Duodenal mucosa (tissue), 2 donors: ENCODE data around the gene CCL3.

Experiments used
- H3K27ac ChIP-seq: one replicate; pipeline ENCODE4 v1.7.0; 2013; ENCODE audit warnings: low read depth, low read length
- H3K27me3 ChIP-seq, 2 donors: one replicate each; pipeline ENCODE4 v1.7.0; 2013; ENCODE audit warnings: low read length in 2 of 2, control low read depth in 1 of 2; ENCODE audit not compliant: insufficient read depth in 2 of 2, control insufficient read depth in 1 of 2
- H3K36me3 ChIP-seq, 2 donors: one replicate each; pipeline ENCODE4 v1.7.0; 2013; ENCODE audit warnings: low read length in 2 of 2, control low read depth in 1 of 2; ENCODE audit not compliant: insufficient read depth in 2 of 2, control insufficient read depth in 1 of 2
- H3K4me1 ChIP-seq, 2 donors: one replicate each; pipeline ENCODE4 v1.7.0; 2013; ENCODE audit warnings: low read length in 2 of 2, control low read depth in 1 of 2; ENCODE audit not compliant: insufficient read depth in 2 of 2, control insufficient read depth in 1 of 2
- H3K4me3 ChIP-seq, 2 donors: one replicate each; pipeline ENCODE4 v1.7.0; 2013; ENCODE audit warnings: low read length in 2 of 2, low read depth in 1 of 2
- H3K9ac ChIP-seq, 2 donors: one replicate each; pipeline ENCODE4 v1.7.0; 2013; ENCODE audit warnings: low read length in 2 of 2, low read depth in 1 of 2
- H3K9me3 ChIP-seq, 2 donors: one replicate each; pipeline ENCODE4 v1.7.0; 2013; ENCODE audit warnings: low read length in 2 of 2, control low read depth in 1 of 2; ENCODE audit not compliant: control insufficient read depth in 1 of 2

The CCL3 gene

DNA sequence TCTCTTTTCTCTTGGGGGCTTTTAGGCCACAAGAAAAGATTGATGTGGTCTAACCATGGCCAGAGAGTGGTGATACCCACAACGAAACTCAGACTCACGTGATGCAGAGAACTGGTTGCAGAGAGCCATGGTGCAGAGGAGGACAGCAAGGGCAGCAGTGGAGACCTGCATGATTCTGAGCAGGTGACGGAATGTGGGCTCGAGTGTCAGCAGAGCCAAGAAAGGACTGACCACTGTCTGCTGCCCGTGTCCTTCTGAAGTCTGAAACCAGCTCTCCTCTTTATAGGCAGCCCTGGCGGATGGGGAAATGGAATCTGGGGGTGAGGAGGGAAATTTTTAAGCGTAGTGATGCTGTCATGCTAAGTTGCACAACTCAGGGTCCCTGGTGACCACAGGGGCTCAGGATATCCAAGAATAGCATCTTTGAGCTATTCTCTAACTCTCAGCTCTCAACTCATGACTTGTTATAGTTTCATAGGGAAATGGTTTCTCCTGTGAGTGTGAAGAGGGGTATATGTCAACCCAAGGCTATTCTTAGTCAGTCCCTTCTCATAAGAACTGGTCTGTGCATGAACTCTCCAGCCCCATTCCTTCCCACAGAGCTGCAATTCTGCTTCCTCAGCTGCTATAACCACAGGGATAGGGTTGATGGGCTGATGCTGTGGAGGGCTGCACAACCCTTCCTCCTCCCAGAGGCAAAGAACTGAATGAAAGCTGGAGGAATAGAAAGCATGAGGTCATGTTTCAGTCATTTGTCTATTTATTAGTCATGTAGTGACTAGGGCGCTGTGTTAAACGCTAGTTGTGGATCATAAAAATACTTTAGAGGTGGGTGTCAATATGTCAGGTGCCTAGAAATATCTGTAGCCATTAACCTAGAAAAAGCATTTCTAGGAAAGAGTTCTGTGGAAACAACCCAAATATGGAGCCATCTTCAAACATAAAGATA lies at the start of gene CCL3:
Gene CCL3 (minus strand): TSS at position 256 of the 949 bp plus-strand sequence. CDS start 85 bp downstream, at position 171.
- Histone ChIP-seq H3K9ac (no peak within 1 kb of the TSS), H3K4me1 (peaks cover 0 to 12% of the 10 kb centered on the region in 2 donors), H3K4me3 (no peak within 1 kb of the TSS), H3K27ac (no peak within 1 kb of the TSS), H3K36me3 (no peaks in the 10 kb centered on the region), H3K27me3 (no peaks in the 10 kb centered on the region), H3K9me3 (no peaks in the 10 kb centered on the region)

GRCh38 chr17:36136439-36136838 lies 46.5 kb upstream of the CCL3 start:
- Histone ChIP-seq H3K27ac (no peak overlapping the region), H3K9ac (no peak overlapping the region), H3K4me3 (no peak overlapping the region), H3K9me3 (no peaks in the 10 kb centered on the region), H3K4me1 (peaks cover 8 to 24% of the 10 kb centered on the region in 2 donors), H3K36me3 (no peaks in the 10 kb centered on the region), H3K27me3 (no peaks in the 10 kb centered on the region)

- H3K9ac ChIP-seq: no peak overlapping the region
- H3K4me1 ChIP-seq: peaks cover 8 to 24% of the 10 kb centered on the region in 2 donors
- no peaks in the 10 kb centered on the region for H3K9me3 ChIP-seq
- no peaks in the 10 kb centered on the region for H3K36me3 ChIP-seq
- no peaks in the 10 kb centered on the region for H3K27me3 ChIP-seq
- no peak overlapping the region for H3K27ac ChIP-seq
- H3K4me3 ChIP-seq: no peak overlapping the region
Measured at GRCh38 chr17:36136036-36136435, 46.1 kb upstream of the CCL3 start.

- no peaks in the 10 kb centered on the region for H3K9me3 ChIP-seq
Measured at GRCh38 chr17:36135465-36135864, 45.5 kb upstream of the CCL3 start.

GRCh38 chr17:36133602-36134236 lies 43.8 kb upstream of the CCL3 start:
- H3K4me1 ChIP-seq: peaks cover 8 to 25% of the 10 kb centered on the region in 2 donors
- no peaks in the 10 kb centered on the region for H3K9me3 ChIP-seq
- H3K27ac ChIP-seq: no peak overlapping the region
- no peak overlapping the region for H3K9ac ChIP-seq
- H3K4me3 ChIP-seq: no peak overlapping the region
- H3K36me3 ChIP-seq: no peaks in the 10 kb centered on the region
- no peaks in the 10 kb centered on the region for H3K27me3 ChIP-seq

More at GRCh38 chr17:36135465-36135864, 45.5 kb upstream of the CCL3 start:
- H3K27me3 ChIP-seq: no peaks in the 10 kb centered on the region
- no peak overlapping the region for H3K4me3 ChIP-seq
- no peaks in the 10 kb centered on the region for H3K36me3 ChIP-seq
- H3K4me1 ChIP-seq: peaks cover 8 to 24% of the 10 kb centered on the region in 2 donors
- no peak overlapping the region for H3K27ac ChIP-seq
- no peak overlapping the region for H3K9ac ChIP-seq

DNA sequence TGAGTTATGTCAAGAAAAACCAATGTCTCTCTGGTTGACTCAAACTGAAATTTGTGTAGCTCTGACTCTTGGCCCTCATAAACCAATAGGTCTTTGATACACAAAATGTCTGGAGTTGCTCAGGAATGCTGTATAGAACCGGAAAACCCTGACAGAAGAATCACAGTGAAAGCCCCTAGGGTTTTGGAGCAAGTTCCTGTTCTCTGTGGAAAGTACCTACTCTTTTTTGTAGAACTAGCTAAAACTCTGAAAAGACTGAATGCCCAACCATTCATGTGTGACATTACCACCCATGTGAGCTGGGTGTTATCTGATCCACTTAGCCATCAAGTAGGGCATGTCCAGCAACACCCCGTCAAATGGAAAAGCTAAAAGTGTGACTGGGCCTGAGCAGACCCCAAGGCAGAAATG lies 42.5 kb upstream of the CCL3 start:
- Histone ChIP-seq H3K27me3 (no peaks in the 10 kb centered on the region), H3K36me3 (no peaks in the 10 kb centered on the region), H3K4me3 (no peak overlapping the region), H3K9ac (no peak overlapping the region), H3K4me1 (peaks cover 18 to 31% of the 10 kb centered on the region in 2 donors), H3K9me3 (no peaks in the 10 kb centered on the region), H3K27ac (no peak overlapping the region)

- Histone ChIP-seq H3K36me3 (no peaks in the 10 kb centered on the region), H3K9me3 (no peaks in the 10 kb centered on the region), H3K27me3 (no peaks in the 10 kb centered on the region), H3K9ac (no peak overlapping the region), H3K4me3 (no peak overlapping the region), H3K4me1 (peaks cover 20 to 30% of the 10 kb centered on the region in 2 donors), H3K27ac (no peak overlapping the region)
Measured at GRCh38 chr17:36131931-36132330, 42.0 kb upstream of the CCL3 start.

DNA sequence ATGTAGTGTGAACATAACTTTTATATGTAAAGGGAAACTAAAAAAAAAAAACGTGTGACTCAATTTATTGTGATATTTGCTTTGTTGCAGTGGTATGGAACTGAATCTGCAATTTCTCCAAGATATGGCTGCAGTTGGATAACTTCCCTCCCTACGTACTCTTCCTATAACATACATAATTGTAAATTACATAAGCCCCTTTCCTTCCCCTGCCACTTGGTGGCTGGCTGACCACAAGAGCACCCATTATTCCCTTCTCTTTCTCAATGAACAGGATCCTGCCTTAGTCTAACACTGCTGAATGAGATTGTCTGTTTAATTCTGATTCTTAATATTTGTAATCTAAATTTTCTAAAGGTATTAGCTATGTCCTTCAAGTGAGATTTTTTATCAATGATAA lies 41.5 kb upstream of the CCL3 start:
- H3K27ac ChIP-seq: no peak overlapping the region
- no peaks in the 10 kb centered on the region for H3K36me3 ChIP-seq
- H3K9me3 ChIP-seq: no peaks in the 10 kb centered on the region
- H3K4me3 ChIP-seq: no peak overlapping the region
- peaks cover 15 to 25% of the 10 kb centered on the region in 2 donors for H3K4me1 ChIP-seq
- H3K9ac ChIP-seq: no peak overlapping the region
- no peaks in the 10 kb centered on the region for H3K27me3 ChIP-seq

- Histone ChIP-seq H3K27ac (no peak overlapping the region), H3K9ac (no peak overlapping the region), H3K9me3 (peaks cover 9% of the 10 kb centered on the region in 2 donors), H3K36me3 (no peaks in the 10 kb centered on the region), H3K27me3 (no peaks in the 10 kb centered on the region), H3K4me1 (peaks cover 12 to 14% of the 10 kb centered on the region in 2 donors), H3K4me3 (no peak overlapping the region)
Measured at GRCh38 chr17:36130346-36130745, 40.4 kb upstream of the CCL3 start.

DNA sequence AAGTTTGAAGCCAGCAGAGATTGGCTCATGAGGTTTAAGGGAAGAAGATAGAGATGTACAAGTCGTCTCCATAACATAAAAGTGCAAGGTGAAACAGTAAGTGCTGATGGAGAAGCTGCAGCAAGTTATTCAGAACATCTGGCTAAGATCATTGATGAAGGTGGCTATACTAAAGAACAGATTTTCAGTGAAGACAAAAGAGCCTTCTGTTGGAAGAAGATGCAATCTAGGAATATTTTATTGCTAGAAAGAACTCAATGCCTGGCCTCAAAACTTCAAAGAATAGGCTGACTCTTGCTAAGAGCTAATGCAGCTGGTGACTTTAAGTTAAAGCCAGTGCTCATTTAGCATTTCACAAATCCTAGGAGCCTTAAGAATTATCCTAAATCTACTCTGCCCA lies 39.7 kb upstream of the CCL3 start:
- Histone ChIP-seq H3K9me3 (peaks cover 14 to 15% of the 10 kb centered on the region in 2 donors), H3K36me3 (no peaks in the 10 kb centered on the region), H3K27ac (no peak overlapping the region), H3K4me1 (peaks cover 12 to 14% of the 10 kb centered on the region in 2 donors), H3K4me3 (no peak overlapping the region), H3K9ac (no peak overlapping the region), H3K27me3 (no peaks in the 10 kb centered on the region)
